Activated CD4-positive, CD25-positive, alpha-beta regulatory T cell (primary cell): ENCODE measurements around the gene RNF31.

Experiments used
- DNase-seq, 4 experiments: peaks; one replicate each; lab custom pipeline; 2025; lab: John Stamatoyannopoulos, UW

Gene RNF31

GRCh38 chr14:24182110-24182882 is 35.0 kb downstream of the RNF31 start:
- DNase-seq = no peak

DNA sequence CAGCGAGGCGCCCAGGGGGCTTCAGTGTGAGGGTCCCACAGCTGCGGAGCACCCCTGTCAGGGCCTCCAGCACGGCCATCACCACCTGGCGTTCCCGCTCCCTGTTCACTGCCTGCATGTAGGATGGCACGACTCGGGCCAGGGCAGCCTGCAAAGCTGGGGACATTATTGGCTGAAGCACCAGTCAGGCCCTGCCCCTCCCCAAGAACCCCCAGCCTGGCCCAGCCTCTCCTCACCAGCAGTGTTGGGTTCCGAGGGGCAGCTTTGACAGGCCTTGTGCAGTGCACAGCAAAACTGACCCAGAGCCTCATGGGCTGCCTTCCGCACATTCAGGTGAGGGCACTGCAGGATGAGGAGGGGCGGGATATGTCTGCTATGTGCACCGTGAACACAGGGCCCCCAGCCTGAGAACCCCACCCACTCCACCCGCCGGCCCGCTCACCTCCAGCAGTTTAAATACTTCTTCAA is 35.8 kb downstream of the RNF31 start:
- DNase-seq = no peak

GRCh38 chr14:24184104-24184970 is 37.0 kb downstream of the RNF31 start:
- DNase-seq = no peak

GRCh38 chr14:24185026-24185425 is 37.7 kb downstream of the RNF31 start:
- DNase-seq = no peak

GRCh38 chr14:24185741-24186140 is 38.4 kb downstream of the RNF31 start:
- DNase-seq = no peak

DNA sequence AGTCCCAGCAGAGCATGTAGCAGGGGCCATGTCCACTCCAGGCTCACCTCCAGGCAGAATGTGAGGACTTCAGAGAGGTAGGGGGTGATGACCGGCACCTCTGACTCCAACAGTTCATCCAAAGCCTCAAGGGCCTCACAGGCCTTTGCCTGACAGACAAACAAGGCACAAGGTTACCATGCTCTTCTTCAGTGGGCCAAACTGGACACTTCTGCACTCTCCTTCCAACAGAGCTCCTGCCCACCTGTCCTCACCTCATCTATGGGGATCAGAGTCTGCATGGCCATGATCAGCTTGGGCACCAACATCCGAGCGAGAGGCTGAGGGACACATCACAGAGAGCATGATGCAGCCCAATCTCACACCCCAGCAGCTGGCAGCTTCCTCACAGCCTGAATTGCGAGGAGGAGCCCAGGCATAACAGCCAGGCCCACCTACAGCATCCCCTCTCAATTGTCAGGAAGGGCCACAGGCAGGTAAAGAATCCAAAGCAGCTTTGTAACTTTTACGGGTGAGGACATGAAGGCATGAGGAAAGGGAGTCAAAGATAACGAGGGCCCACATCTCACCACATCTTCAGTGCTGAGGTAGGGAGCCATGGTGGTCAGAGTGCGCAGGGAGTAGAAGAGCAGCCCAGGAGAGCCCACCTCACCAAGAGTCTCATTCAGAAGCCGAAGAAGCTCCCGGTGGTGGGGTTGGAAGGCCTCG is 39.7 kb downstream of the RNF31 start:
- DNase-seq = no peak

- DNase-seq = no peak
These were observed 40.2 kb downstream of the RNF31 start for GRCh38 chr14:24187539-24187915.

GRCh38 chr14:24188251-24189058 is 41.2 kb downstream of the RNF31 start, which contains the start of gene IPO4:
TSS of gene IPO4 (minus strand) at chr14:24188816. CDS start at chr14:24188787, 29 bp downstream.
- peak; percentile 85 to 92 (median 92) for DNase-seq

DNA sequence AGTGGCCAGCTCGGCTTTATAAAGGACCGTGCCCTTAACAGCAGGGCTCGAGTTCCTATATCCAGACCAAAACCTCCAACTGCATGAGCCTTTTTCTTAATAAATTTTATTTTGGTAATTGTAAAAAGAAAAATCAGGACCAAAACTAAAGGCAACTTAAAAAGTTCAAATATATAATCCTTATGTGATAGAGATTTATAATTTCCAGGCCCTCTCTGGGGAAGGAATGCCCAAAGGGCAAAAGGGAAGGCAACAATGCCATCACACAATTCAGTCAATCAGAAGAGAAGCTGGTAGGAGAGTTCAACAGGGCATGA is 41.7 kb downstream of the RNF31 start:
- no peak for DNase-seq

DNA sequence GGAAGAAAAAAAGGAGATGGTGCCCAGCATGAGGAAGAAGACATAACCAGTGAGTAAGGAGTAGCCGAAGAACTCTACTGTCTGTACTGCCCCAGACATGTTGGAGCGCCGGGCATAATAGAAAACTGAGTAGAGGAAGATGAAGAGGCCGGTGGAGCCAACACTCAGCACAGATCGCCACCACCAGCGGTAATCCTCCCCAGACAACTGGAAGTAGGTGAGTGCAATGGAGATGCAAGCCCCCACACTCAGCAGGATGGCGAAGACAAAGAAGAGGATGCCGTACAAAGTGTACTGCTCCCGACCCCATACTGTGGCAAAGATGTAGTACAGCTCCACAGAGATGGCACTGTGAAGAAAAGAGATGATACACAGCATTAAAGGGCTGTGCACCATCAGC is 42.2 kb downstream of the RNF31 start:
- no peak for DNase-seq

DNA sequence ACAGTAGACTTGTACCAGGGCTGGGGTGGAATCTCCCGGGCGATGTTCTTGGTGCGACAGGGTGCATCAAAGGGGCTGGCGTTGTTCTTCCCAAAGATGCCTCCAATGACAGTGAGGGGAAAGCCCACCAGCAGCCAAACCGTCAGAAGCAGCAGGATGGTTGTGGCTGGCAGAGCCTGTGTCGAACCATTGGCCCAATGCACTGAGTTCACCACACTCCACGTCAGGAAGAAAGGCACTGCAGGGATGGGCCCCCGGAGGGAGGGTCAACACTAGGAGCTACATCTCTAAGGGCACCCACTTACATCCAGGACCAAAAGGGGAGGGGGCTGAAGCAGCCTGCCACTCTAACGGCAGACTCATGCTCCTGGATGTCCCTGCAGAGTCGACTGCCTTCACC is 43.1 kb downstream of the RNF31 start:
- DNase-seq = no peak

GRCh38 chr14:24192933-24193332 is 45.6 kb downstream of the RNF31 start:
- no peak for DNase-seq

GRCh38 chr14:24194186-24194872 is 47.0 kb downstream of the RNF31 start:
- DNase-seq = no peak

DNA sequence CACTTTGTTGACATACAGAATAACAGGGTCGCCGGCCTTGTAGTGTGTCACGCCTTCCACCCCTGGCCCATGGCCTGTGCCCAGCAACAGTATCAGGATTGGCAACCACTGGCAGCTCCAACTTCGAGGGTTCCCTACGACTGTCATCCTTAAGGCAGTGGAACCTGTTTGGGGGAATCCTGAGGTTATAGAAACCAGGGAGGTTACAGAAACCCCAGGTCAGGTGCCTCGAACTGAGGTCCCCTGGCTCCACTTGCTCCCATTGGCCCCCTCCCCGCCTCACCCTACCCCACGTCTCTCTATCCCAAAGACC is 47.5 kb downstream of the RNF31 start:
- DNase-seq = no peak

DNA sequence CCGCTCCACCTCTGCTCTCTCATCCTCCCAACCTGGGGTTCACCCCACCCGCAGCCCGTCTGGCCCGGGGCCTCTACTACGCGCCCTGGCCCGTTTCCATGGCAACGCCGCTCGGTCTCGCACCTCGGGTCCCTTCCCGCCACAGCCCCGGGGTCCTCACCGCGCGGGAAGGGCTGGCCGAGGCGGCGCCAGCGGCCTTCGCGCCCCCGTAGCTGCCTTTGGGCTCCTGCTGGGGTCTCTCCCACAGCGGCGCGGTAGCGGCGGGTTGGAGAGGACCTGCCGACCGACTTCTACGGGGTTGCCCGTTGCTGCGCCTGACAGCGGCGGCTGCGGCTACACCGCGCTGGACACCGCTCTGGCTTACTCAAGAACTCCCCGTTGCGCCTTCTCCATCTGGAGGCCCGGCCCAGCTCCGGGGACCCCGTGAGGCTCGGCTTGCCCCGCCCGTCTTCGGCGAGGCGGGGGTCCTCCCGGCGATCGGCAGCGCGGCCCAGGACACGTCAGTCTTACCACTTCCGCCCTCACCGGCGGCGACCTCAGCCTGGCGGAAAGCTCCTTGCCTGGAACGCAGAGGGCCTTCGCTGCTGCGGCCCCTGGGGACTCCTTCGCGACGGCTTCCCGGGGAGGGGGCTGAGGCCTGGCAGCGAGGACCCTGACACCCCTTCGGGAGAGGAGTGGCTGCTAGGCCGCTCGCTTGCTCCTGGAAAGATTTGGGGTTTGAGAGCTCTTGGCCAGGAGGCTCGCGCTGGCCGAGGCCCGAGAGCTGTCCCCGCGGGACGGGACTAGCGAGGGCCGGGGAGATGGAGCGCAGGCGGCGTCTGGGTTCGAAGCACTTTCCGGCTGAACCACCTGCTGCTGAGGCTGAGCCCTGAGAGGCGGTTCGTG is 48.1 kb downstream of the RNF31 start, which contains the start of gene TM9SF1:
Gene TM9SF1 (minus strand): TSS at position 256 of the 885 bp plus-strand sequence. CDS start 422 bp downstream, outside the sequence.
- peak; percentile 73 to 83 (median 82) for DNase-seq

DNA sequence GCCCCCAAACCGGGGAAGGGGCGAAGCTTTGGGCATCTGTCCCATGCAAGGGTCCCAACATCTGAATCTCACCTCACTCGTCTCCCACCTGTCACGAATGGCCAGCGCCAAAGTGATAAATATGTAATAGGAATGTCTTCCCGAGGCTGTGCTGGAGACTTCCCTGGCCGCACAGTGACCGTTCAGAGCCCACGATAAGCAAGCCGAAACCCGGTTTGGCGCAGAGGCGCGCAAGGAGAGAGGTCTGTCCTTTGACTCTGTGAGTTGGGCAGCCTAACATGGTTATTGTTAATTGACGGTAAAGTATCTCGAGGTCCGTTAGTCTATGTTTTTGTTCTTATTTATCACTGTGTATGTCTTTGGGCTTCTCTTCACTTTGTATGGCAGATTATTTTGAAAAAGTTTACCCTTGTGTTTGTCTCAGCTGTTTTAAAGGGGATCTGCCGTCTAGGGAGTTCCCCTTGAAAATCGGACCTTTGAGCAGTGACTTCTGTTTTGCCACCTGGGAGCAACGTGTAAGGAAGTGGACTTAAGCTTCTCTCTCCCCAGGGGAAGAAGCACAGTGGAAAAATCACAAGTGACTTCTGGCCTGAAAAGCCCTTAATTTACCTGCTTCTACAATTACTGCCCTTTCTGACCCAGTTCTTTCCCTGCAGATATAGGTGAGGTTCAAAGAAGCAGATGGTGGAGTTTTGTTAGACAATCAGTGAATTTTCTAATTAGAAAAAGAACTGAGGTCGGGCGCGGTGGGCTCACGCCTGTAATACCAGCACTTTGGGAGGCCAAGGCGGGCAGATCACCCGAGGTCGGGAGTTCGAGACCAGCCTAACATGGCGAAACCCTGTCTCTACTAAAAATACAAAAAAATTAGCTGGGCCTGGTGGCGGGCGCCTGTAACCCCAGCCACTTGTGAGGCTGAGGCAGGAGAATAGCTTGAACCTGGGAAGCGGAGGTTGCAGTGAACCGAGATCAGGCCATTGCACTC is 49.1 kb downstream of the RNF31 start:
- DNase-seq = no peak

DNA sequence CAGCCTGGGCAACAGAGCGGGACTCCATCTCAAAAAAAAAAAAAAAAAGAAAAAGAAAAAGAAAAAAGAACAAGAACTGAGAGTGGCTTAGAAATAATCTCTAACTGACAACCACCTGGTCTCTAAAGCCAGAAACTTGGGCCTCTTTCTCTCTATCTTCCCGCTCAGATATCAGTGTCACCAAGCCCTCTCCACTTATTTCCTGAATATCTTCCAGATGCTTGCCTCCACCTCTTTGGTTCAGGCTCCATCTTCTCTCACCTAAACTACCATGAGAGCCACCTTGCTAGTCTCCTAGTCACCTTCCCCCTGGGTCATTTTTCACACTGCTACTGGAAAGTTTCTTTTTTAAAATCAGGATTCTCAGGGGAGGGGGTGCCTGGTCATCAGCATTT is 49.8 kb downstream of the RNF31 start:
- DNase-seq = no peak

GRCh38 chr14:24198814-24199524 is 51.7 kb downstream of the RNF31 start:
- DNase-seq = no peak
